ENCODE data around the gene DAB1. TPM values are rescaled to one million over a fixed set of nuclear protein-coding genes. Genes with fewer than 3 reads are reported as not detected.

Gene DAB1
- total RNA-seq, 2 donors from 2014 or later = 78.3 to 118 TPM

DNA sequence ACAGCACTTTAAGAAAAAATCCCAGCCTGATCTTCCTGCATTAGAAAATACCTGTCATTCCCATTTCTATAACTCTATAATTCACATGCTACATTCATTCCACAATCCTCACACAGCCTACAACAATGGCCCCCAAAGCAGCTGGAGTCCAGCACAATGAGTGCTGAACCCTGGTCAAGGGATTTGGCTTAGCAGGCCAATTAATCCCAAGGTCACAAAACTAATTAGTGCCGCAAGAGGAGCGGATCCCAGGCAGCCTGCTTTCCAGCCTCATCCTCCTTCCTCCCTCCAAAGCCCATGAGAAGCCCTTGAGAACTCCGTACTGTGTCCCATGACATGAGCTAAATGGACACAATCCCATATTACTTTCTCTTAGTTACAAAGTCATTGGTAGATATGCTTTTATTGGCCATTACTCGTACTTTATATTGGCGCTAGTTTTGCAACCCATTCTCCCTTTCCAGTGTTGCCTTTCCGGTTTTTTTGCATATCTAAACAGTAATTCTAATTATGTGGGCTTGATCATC lies 94.8 kb downstream of the DAB1 start:
- DNase-seq (ENCODE audit: low spot score) = no peak
- intact Hi-C loops (cut with DNase I) = no loop called here

DNA sequence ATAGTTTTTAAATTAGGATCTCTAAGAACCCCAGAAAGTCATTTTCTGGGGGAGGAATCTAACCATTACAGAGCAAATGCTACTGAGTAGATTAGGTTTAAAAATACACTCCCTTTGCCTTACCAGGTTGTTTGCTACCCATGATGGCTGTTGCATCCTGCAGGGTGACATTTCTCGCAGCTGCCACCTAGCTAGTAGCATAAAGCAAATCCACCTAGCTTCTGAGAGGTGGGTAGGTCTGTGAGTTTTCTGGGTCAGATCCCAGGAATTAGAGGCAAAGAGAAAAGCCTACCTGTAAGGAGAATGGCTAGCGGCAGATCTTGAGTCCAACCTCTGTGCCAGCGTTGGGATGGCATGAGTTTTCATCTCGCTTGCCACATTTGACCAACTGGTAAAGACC lies 95.9 kb downstream of the DAB1 start:
- intact Hi-C loops (cut with DNase I) = no loop called here
- DNase-seq (ENCODE audit: low spot score) = no peak

DNA sequence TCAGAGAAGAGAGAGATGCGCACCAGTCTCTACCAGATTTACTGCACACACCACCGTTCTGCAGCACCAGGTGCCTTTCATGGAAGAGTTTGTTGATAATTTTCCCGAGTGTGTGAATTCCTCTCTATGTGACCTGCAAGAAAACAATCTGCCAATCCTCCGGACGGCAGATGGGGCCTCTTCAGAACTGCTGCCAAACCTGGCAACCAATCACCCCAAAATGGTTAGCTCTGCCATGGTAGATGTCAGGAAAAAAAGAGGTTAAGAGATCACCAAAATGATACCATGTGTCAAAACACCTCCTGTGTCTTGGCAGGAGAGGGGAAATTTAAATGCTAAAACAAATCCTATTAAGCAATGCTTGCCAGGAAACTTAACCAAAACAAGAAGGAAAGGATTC lies 96.5 kb downstream of the DAB1 start:
- DNase-seq (ENCODE audit: low spot score) = no peak
- intact Hi-C loops (cut with DNase I) = no loop called here

DNA sequence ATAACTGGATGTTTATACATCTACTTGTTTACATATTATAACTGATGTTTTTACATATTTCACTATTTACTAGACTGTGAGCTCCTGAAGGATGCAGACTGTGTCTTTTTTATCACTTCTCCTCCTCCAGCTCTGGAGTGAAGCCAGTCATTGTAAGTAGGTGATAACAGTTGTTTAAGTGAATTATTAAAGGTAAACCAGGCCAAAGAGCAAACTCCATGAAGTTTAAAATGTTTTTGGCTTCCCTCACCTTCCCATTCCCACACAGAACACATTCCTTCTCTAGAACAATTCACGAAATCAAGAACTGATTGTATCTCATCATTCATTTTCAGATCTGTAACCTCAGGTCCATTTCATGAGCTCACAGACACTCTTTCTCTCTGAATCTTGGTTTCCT lies 98.3 kb downstream of the DAB1 start:
- intact Hi-C loops (cut with DNase I) = no loop called here

DNA sequence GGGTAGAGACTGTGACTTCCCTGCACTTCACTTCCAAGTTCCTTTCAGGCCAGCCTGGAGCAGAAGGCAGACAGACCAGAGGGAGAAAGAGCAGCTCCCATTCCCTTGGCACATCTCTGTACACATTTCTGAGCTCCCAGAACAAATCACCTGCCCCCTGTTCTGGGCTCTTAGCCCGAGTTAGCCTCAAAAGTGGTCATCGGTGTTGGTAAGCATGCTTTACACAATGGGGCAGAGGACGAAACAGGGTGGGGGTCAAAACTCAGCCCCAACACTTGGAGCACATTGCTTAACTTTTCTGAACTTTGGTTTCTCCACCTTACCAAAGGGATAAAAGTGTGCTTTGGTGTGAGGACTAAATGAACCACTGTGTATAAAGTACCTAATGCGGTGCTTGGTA lies 98.7 kb downstream of the DAB1 start:
- intact Hi-C loops (cut with DNase I) = no loop called here
- no peak for DNase-seq (ENCODE audit: low spot score)

More for the DNA sequence above, 98.3 kb downstream of the DAB1 start:
- no peak for DNase-seq (ENCODE audit: low spot score)

DNA sequence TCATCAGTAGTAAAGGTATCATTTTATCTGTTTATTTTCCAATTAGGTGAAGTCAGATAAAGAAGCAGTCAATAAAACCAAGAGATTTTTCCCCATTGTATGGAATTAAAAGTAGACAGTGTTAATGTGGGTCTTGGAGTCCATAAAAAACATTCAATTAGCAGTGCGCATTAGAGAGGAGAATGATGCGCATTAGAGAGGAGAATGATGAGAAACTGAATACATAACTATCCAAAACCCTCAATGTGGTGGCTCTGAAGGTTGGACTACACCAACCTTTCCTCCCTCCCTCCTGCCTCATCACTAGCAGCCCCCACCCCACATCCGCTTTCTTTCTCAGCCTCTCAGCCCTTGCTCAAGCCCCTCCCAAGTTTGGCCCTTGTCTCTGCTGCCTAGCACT lies 99.5 kb downstream of the DAB1 start:
- intact Hi-C loops (cut with DNase I) = no loop called here
- DNase-seq (ENCODE audit: low spot score) = no peak

DNA sequence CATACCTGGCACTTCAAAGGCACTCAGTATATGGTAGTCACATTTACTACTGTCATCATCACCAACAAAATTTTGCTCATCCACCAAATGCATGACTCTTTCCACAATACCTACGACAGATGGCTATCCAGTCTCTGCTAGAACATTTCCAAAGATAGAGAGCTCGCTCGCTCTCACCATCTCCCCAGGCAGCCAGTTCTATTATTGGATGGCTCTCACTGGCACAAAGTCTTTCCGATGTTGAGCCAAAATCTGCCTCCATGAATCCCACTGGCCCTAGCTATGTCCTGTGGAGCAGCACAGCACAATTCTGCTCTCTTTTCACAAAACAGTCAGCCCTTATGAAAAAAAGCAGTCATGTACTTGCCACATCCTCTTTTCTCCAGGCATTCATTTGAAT lies 102.1 kb downstream of the DAB1 start:
- intact Hi-C loops (cut with DNase I) = no loop called here
- no peak for DNase-seq (ENCODE audit: low spot score)

DNA sequence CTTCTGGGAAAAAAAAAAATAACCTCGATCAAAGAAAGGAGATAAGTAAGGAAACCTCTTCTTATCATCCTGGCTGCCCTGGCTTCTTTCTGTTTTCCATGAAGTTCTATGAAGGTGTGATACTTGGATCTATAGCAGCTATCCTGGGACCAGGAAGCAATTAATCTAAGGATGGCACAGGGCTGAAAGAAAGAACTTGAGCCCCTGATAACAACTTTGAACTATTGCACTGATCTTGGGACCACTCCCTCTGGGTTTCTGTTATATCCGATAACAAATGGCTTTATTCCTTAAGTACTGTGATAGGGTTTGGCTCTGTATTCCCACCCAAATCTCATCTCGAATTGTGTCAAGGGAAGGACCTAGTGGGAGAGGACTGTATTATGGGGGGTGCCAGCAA lies 104.1 kb downstream of the DAB1 start:
- no peak for DNase-seq (ENCODE audit: low spot score)
- intact Hi-C loops (cut with DNase I) = no loop called here

DNA sequence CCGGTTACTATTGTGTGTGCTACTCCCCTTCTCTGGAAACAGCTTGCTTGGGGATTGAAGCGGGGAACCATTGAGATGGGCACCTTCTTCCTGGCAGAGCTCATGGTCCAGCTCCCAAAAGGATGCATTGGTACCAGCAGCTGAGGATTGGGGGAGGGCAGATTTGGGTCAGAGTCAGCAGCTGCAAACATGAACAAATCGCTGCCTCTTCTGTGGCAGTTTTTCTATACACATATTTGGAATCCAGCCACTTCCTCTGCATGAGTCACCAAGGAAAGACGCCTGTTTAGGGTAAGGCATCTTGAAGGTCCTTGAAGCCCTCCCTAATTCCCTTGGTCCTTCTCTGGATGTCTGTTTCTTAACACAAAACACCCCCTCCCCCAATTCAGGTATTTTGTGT lies 104.7 kb downstream of the DAB1 start:
- intact Hi-C loops (cut with DNase I) = no loop called here
- DNase-seq (ENCODE audit: low spot score) = no peak

DNA sequence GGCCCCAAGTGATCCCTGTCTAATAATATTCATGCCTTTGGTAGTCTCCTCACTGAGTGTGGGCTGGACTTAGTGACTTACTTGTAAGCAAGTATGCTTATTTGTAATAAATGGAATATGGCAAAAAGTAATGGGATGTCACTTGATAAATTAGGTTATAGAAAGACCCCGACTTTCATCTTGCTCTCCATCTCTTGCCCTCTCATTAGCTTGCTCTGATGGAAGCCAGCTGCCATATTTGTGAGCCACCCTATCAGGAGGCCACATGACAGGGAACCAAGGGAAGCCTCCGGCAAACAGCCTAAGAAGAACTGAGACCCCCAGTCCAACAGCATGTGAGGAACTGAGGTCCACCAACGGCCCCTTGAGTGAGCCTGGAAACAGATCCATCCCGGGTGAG lies 107.0 kb downstream of the DAB1 start:
- DNase-seq (ENCODE audit: low spot score) = no peak

DNA sequence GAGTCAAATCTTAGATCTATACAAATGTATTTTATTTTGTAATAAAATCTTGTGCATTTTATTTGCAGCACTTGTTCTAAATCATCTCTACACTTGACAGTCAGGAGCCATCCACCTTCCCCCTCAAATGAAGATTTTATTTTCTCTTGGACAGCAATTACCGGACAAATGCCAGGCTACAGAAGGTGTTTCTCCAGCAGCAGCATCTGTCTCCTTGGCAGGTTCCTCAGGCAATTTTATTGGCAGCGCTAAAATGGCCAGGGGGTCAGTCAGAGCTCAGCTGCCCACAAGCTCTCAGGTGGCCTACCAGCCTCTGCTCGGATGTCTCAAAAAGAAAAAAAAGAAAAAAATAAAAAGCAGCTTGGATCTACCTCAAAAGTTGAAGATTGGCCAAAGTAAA lies 107.6 kb downstream of the DAB1 start:
- intact Hi-C loops (cut with DNase I) = no loop called here
- no peak for DNase-seq (ENCODE audit: low spot score)

More for the DNA sequence above, 107.0 kb downstream of the DAB1 start:
- intact Hi-C loops (cut with DNase I) = no loop called here

DNA sequence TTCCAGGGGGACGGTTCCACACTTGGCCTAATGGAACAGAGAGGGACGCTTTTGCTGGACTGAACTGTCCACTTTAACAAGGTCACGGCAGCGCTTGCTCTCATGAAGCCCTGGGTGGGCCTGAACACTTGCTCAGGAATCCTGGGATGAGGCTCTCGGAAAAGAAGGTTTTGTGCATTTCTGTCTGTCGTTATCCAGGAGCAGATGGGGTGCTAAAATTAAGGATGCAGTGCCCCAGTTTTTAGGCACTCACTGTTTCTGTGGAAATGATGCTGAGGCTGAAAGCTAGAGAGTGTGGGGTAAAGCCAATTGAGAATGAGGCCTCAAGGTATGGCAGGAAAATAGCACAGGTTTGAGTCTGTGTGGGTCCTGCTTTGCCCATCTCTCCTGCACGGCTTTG lies 111.0 kb downstream of the DAB1 start:
- intact Hi-C loops (cut with DNase I) = no loop called here
- no peak for DNase-seq (ENCODE audit: low spot score)

DNA sequence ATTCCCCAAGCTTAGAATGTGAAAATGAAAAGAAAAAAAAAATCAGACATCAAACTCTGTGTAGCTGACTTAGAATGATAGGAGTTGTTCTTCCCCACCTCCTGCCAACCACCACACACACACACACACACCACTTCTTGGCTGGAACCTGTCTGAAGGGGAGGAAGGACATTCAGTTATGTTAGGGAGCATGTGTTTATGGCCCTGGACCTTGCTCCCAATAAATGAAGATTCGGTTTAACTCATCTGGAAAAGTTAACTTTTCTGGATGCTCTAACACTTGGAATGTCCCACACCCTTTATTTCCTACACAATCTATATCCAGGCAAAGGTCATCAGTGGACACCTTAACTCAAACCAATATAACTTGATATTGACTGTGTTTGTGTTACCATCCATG lies 112.4 kb downstream of the DAB1 start:
- DNase-seq (ENCODE audit: low spot score) = no peak
- intact Hi-C loops (cut with DNase I) = no loop called here

DNA sequence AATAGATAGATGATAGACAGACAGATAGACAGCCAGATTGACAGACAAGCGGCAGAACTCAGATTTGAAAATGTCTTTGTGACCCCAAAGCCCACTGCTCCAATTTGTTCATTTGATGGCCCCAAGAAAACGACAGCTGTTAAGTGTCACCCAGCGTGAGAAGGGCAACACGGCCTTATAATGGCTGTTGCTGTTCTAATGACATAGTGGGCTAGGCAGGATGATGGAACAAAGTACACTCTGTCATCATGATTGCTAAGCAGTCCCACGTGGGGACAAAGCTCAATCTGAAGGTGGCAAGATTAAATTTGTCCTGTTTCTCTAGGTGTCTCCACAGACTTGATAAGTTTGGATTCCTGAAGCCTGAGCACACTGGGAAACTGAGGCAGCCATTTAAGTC lies 112.9 kb downstream of the DAB1 start:
- no peak for DNase-seq (ENCODE audit: low spot score)
- intact Hi-C loops (cut with DNase I) = no loop called here

DNA sequence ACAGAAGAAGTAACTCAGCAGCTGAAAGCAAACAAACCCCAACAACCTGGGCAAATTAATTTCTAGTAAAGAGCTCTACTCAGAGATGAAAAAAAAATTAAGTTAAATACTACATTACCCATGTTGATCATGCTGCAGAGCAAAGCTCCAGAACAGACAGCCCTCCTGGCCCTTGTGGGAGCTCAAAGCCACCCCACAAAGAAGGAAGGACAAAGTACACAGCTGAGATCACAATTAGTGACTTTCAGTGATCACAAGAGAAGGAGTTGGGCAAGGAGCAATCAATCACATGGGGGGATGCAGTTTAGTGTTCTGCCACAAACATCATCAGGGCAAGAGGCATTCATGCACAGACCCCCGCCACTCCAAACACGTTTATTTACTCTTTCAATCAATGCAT lies 114.2 kb downstream of the DAB1 start:
- DNase-seq (ENCODE audit: low spot score) = no peak

DNA sequence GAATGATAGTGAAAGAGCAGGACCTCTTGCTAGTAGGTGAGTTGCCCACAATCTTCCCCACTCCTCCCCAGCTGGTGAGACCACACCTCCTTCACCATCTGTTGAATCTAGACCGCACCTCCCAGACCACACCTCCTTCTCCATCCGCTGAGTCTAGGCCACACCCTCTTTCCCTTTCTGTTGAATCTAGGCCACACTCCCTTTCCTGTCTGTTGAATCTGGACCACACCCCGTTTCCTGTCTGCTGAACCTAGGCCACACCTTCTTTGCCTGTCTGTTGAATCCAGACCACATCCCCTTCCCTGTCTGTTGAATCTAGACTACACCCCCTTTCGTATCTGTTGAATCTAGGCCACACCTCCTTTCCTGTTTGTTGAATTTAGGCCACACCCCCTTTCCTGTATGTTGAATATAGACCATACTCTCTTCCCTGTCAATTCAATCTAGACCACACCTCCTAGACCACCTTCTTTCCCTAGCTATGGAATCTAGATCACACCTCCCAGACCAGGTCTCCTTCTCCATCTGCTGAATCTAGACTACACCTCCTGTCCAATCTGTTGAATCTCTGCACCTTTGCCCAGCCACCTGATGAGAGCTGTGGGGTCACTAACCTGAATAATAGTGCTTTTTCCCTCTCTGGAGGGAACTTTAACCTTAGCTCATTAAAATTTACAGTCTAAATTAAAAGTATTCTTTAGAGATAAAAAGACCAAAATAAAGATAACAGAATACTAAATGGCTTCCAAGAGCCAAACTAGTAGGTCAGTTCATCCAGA lies 116.3 kb downstream of the DAB1 start:
- intact Hi-C loops (cut with DNase I) = no loop called here
- DNase-seq (ENCODE audit: low spot score) = no peak

More for the DNA sequence above, 114.2 kb downstream of the DAB1 start:
- intact Hi-C loops (cut with DNase I) = no loop called here

DNA sequence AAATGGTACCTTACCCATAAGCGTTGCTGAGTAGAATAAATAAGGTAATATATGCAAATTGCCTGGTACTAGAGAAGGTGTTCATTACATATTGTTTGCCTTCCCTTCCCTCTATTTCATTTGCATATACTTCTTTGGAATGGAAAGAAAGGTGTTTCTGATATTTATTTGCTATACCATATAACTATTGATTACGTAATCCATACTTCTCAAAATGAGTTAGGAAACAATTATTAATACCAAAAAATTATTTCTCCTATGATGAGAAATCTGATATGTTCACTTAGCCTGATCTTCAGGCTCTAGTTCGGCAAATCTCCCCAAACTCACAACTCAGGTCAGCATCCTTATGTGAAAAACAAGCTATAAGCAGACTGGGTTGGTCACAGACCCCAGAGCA lies 119.3 kb downstream of the DAB1 start:
- intact Hi-C loops (cut with DNase I) = no loop called here
- no peak for DNase-seq (ENCODE audit: low spot score)

DNA sequence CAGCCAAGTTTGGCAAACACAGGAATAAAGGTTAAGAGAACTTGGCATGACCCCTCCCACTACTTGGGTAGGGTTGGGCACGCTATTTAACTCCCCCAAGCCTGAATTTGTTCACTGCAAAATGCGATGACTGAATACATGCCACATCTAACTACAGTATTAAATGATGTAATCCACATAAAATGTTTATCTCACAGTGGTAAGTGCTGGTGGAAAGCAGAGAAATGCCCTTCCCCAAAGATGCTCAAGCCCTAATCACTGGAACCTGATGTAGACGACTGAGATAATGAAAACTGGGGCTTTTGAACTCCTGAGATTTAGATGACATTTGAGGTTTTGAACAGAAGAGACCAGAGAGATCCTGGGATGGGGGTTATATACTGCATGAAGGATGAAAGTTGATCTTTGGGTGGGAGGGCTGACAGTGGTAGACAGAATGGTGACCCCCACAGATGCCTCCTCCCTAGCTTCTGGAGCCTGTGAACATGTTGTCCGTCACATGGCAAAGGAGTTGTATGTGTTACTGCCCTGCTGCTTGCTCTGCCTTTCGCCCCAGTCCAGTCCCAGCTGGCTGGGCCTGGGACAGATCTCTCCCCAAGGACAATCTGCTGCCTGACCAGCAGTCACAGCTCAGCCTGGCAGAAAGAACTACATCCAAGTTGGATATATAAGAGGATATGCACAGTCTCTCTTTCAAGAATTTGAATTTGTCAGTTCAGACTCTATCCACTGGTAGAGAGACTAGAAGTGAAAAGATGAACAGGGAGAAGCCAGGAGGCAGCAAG lies 120.9 kb downstream of the DAB1 start:
- intact Hi-C loops (cut with DNase I) = no loop called here
- DNase-seq (ENCODE audit: low spot score) = no peak

DNA sequence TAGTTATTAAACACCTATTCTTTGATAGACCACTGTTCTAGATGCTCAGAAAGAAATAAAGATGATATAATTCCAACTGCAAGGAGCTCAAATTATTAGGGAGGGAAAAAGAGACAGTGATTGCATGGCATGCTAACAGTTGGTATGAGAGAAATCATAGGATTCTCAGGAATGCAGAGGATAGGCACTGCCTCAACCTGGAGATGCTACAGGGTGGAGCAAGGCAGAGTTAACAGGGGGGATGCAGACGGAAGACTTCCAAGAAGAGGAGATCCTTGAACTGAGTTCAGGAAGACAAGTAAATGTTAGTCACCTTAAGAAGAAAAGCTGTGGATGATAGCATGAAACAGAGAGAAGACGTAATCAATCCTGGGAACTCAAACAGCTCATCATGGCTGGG lies 123.7 kb downstream of the DAB1 start:
- no peak for DNase-seq (ENCODE audit: low spot score)
- intact Hi-C loops (cut with DNase I) = no loop called here

DNA sequence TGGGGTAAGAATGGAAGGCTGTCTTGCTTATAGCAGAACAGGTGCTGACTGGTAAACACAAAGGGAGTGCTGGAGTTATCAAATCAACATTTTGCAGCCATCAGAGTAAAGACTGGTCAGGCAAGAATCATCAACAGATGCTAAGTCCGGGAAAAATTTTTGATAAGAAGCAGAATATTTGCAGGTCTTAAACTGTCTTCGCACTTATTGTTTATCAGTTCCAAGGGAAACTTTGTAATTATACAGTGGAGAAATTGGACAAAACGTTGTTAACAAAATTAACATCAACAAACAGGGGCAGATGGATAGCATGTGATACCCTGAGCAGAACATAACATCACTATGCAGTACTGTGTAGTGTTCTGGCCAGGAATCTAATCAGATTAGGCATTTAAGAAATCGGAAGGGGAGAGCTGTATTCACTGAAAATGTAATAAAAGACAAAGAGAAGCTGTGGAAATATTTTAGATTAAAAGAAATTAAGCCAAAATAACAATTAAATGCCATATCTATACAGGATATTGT lies 127.1 kb downstream of the DAB1 start:
- DNase-seq (ENCODE audit: low spot score) = no peak

DNA sequence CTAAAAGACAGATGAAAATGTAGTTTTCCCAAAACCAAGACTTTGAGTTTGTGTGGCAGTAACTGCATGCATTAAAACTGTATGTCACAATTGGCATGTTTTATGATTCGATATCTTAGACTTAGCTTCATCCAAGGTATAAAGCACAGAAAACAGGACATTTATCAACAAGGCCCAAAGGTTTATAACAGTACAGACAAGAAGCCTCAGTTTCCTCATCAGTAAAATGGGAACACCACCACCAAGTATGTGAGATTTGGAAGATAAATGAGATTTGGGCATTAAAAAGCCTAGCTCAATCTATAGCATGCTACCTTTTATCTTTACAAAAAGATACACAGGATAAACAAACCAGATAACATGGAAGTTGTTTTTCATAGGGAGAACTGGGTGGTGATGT lies 128.5 kb downstream of the DAB1 start:
- intact Hi-C loops (cut with DNase I) = no loop called here
- no peak for DNase-seq (ENCODE audit: low spot score)

More for the DNA sequence above, 127.1 kb downstream of the DAB1 start:
- intact Hi-C loops (cut with DNase I) = no loop called here
